Measurements from ENCODE around the gene PRG2. TPM values are rescaled to one million over a fixed set of nuclear protein-coding genes. Genes with fewer than 3 reads are reported as not detected.

The PRG2 gene, protein sequence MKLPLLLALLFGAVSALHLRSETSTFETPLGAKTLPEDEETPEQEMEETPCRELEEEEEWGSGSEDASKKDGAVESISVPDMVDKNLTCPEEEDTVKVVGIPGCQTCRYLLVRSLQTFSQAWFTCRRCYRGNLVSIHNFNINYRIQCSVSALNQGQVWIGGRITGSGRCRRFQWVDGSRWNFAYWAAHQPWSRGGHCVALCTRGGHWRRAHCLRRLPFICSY
- under 1 TPM in 1 of 4 donors, not detected in 3; 0.23 TPM for total RNA-seq
- 0.16 TPM for polyA plus RNA-seq
- long read RNA-seq, donor 1, result 0 reads
- long read RNA-seq, donor 2, result 0 reads
- long read RNA-seq, donor 3, result 0 reads
- long read RNA-seq, donor 4, result 0 reads

DNA sequence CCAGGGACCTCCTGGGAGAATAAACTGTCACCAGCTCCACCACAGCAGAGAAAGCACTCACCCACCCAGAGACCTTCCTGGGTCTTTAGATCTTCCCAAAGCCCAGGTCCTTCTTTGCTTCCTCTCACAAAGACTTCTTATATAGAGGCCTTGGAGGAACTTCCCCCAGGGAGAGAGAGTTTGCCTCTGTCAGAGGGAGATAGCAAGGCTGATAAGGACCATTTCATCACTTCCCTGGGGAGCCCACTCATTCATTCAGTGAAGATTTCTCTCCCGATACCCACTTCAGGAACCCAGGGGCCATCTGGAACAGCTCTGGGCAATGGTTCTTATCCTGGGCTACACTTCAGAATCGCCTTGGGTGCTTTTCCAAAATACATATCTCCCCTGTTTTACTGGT, at the start of gene PRG2:
TSS of gene PRG2 (minus strand) at position 116 of the 400 bp plus-strand sequence. CDS start 706 bp downstream, outside the sequence.
- intact Hi-C loops (cut with DNase I), result no loop called here
- H3K27me3 ChIP-seq (ENCODE audit: control insufficient read depth, insufficient read depth), result no peaks in the 10 kb centered on the region
- WGBS, result 57% methylated on average over 2 of the region's 2 CpGs
- no peak within 1 kb of the TSS for H3K4me3 ChIP-seq (ENCODE audit: low read length)
- no peaks in the 10 kb centered on the region for H3K4me1 ChIP-seq (ENCODE audit: control insufficient read depth, insufficient read depth, low read length)
- no peak for ATAC-seq
- no peak for DNase-seq
- H3K27ac ChIP-seq (ENCODE audit: low read length), result no peak within 1 kb of the TSS
- H3K9me3 ChIP-seq (ENCODE audit: control insufficient read depth, low read length), result no peaks in the 10 kb centered on the region

DNA sequence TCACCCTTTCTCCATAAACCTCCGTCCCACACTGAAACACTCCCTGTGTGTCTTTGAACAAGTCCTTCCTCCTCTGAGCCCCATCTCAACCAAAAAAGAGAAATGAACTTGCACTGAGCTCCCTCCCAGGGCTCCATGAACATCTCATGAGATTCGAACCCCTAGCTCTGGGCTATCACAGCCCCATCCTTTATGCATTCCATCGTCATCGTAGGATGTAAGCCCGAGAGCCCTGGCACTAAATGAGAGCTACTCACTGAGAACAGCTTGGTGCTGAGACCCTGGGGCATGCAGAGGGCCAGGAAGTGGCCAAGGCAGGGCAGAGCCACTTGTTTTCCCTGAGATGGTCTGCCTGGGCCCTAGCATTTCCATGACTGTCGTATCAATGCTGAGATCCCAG, 49.3 kb upstream of the PRG2 start:
- 76% methylated on average over 6 of the region's 6 CpGs for WGBS
- DNase-seq (no peak), ATAC-seq (no peak)
- Histone ChIP-seq H3K27ac (ENCODE audit: low read length) (no peak overlapping the region), H3K27me3 (ENCODE audit: control insufficient read depth, insufficient read depth) (no peaks in the 10 kb centered on the region), H3K4me3 (ENCODE audit: low read length) (no peak overlapping the region), H3K4me1 (ENCODE audit: control insufficient read depth, insufficient read depth, low read length) (no peaks in the 10 kb centered on the region), H3K9me3 (ENCODE audit: control insufficient read depth, low read length) (no peaks in the 10 kb centered on the region)
- intact Hi-C loops (cut with DNase I), result no loop called here

DNA sequence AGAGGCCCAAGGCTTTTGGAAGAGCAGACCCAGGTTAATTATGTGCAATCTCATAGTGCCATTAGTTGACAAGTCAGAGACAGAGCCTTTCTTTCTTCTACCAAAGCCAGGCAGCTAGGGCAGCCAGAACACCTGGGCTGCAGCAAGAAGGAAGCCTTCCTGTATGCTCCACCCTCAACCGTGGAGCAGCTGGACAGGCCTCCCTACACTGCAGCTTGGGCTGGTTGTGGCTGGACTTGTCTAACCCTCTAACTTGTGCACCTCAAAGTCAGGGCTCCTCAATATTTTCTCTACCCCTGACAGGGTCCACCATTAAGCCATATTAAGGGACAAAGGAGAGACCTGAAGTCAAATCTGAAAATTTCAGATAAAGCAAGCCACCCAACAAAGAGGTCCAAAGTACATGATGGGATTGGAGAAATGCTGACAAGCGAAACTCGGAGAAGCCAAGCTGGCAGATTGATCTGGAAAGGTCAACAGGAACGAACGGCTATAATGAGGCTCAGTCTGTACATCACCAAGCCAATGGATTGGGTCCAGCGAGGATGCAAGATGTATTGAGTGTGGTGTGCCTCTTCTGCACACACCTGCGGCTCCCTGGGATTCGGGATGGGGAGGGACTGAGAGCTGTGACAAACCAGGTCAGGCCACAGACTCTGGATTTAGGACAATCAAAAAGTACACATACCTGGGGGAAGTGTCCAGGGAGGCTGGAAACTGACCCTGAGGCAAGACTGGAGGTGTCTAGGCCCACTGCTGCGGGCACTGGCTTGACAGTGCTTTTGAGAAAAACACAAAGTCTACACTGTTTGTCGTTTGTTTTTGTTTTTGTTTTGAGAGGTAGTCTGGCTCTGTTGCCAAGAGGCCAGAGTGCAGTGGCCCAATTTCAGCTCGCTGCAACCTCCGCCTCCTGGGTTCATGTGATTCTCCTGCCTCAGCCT, 48.2 kb upstream of the PRG2 start:
- 90% methylated on average over 12 of the region's 12 CpGs for WGBS
- H3K27me3 ChIP-seq (ENCODE audit: control insufficient read depth, insufficient read depth), result no peaks in the 10 kb centered on the region
- no peaks in the 10 kb centered on the region for H3K4me1 ChIP-seq (ENCODE audit: control insufficient read depth, insufficient read depth, low read length)
- no peak overlapping the region for H3K27ac ChIP-seq (ENCODE audit: low read length)
- ATAC-seq (no peak), DNase-seq (no peak)
- no peaks in the 10 kb centered on the region for H3K9me3 ChIP-seq (ENCODE audit: control insufficient read depth, low read length)
- no peak overlapping the region for H3K4me3 ChIP-seq (ENCODE audit: low read length)
- intact Hi-C loops (cut with DNase I), result no loop called here

DNA sequence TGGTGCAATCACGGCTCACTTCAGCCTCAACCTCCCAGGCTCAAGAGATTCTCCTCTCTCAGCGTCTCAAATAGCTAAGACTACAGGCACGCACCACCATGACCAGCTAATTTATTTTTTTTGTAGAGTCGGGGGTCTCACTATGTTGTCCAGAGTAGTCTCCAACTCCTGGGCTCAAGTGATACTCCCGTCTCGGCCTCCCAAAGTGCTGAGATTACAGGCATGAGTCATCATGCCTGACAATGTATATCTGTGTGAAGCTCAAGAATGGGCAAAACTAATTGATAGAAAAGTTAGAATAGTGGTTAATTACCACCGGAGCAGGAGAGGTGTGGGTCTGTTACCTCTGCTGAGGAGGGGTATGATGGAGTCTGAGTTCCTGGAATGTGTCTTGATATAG, 45.6 kb upstream of the PRG2 start:
- intact Hi-C loops (cut with DNase I), result no loop called here
- Histone ChIP-seq H3K4me3 (ENCODE audit: low read length) (no peak overlapping the region), H3K9me3 (ENCODE audit: control insufficient read depth, low read length) (no peaks in the 10 kb centered on the region), H3K4me1 (ENCODE audit: control insufficient read depth, insufficient read depth, low read length) (no peaks in the 10 kb centered on the region), H3K27ac (ENCODE audit: low read length) (no peak overlapping the region), H3K27me3 (ENCODE audit: control insufficient read depth, insufficient read depth) (no peaks in the 10 kb centered on the region)
- ATAC-seq (no peak), DNase-seq (no peak)
- 87% methylated on average over 7 of the region's 7 CpGs for WGBS

DNA sequence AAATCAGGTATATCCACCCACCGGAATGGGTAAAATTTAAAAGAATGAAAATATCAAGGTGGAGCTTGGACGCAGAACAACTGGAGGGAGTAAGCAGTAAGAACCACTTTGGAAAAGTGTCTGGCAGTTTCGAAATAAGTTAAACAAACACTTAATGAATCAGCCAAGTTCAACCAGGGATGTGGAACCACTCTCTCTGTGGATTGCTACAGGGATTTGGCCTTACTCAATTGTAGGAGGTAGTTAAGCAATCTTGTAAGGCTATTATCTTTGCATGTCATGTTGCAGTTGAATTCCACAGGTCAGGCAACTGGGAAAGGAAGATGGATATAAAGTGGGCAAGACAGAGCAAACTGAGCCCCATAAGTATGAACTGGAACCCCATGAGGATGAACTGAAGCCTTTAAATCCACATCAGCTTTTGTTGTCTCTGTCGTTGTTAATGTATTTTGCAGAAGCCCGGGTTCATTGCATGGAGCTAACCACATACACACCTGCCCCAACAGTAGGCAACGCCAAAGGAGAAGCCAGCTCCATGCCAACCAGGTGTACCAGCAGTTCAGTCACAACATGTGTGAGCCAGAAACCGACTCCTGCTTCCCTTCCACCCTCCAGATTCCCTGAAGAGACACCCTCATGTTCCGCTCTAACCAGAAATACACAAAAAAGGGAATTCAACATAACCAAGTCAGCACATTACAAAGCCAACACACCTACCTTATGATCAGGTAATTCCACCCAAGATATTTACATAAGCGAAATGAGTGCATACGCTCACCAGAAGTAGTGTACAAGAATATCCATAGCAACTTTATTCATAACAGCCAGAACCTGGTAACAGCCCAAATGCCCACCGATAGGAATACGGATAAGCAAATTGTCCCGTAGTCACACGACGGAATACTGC, 44.4 kb upstream of the PRG2 start:
- no peaks in the 10 kb centered on the region for H3K9me3 ChIP-seq (ENCODE audit: control insufficient read depth, low read length)
- H3K27ac ChIP-seq (ENCODE audit: low read length), result no peak overlapping the region
- no peaks in the 10 kb centered on the region for H3K4me1 ChIP-seq (ENCODE audit: control insufficient read depth, insufficient read depth, low read length)
- H3K27me3 ChIP-seq (ENCODE audit: control insufficient read depth, insufficient read depth), result no peaks in the 10 kb centered on the region
- peak; percentile 70 to 76 for ATAC-seq
- intact Hi-C loops (cut with DNase I), result no loop called here
- H3K4me3 ChIP-seq (ENCODE audit: low read length), result no peak overlapping the region
- WGBS, result 75% methylated on average over 15 of the region's 15 CpGs
- DNase-seq, result no peak

DNA sequence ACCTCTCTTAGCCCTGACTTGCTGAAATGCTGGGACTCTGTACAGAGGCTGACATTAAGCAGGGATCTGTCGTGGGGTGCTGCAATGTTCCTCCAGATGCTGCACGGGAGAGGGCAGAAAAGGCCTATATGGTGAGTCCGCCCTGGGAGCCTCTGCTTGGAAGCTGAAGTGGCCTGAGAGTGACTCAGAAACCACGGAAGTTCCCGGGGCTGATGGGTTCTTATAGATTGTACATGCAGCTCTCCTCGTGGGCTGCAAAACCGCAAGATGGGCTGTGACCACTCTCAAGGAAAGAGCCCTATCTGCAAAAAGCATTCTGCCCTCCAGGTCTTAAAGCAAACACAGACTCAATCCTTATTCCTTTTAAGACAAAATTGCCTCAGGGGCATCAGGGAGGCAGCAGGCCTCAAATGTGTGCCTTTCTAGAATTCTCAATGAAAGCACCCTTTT, 42.3 kb upstream of the PRG2 start:
- WGBS, result 71% methylated on average over 7 of the region's 7 CpGs
- DNase-seq, result no peak
- no peak for ATAC-seq
- peaks cover 6% of the 10 kb centered on the region for H3K4me1 ChIP-seq (ENCODE audit: control insufficient read depth, insufficient read depth, low read length)
- no peak overlapping the region for H3K27ac ChIP-seq (ENCODE audit: low read length)
- no peak overlapping the region for H3K4me3 ChIP-seq (ENCODE audit: low read length)
- no peaks in the 10 kb centered on the region for H3K27me3 ChIP-seq (ENCODE audit: control insufficient read depth, insufficient read depth)
- no peaks in the 10 kb centered on the region for H3K9me3 ChIP-seq (ENCODE audit: control insufficient read depth, low read length)
- intact Hi-C loops (cut with DNase I), result no loop called here

DNA sequence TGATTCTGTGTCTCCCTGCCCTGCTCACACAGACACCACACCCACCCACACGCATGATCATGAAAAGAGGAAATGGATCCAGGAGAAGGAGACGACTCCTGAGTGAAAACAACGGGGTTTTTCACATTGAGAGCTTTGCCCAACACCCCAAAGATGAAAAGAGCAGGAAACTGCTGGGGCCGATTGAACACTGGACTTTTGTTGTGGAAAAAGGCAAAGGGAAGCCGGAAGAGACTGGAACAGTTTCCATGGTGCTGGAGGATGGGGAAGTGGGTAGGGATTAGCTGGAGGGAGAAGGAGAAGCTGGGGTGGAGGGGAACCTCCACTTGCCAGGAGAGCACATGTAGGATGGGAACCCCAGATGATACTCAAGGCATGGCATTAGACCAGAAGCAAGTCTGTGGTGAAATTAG, 41.7 kb upstream of the PRG2 start:
- Histone ChIP-seq H3K9me3 (ENCODE audit: control insufficient read depth, low read length) (no peaks in the 10 kb centered on the region), H3K27me3 (ENCODE audit: control insufficient read depth, insufficient read depth) (no peaks in the 10 kb centered on the region), H3K4me1 (ENCODE audit: control insufficient read depth, insufficient read depth, low read length) (peaks cover 8% of the 10 kb centered on the region), H3K4me3 (ENCODE audit: low read length) (no peak overlapping the region), H3K27ac (ENCODE audit: low read length) (no peak overlapping the region)
- intact Hi-C loops (cut with DNase I), result no loop called here
- ATAC-seq, result peak in 1 of 2 donors; percentile 3
- WGBS, result 55% methylated on average over 5 of the region's 5 CpGs
- DNase-seq, result no peak

DNA sequence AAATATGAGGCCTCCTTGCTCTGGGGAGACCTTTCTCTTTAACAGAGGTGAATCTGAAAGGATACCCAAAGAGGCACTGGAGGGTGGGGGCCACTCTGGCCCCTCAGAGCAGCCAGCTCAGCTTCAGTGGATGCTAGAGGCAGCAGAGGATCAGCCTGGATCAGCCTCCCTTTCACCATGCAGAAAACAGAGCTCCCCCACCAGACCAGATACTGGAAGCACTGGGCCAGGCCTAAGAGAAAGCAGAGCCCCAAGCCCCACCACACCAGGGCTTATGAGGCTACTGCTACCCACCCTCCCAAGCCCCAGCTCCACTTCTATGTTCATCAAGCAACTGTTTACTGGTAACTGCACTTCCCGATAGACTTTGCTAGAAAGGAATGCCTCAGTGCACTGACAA, 40.5 kb upstream of the PRG2 start:
- no peak overlapping the region for H3K27ac ChIP-seq (ENCODE audit: low read length)
- ATAC-seq (no peak), DNase-seq (no peak)
- H3K4me3 ChIP-seq (ENCODE audit: low read length), result no peak overlapping the region
- H3K4me1 ChIP-seq (ENCODE audit: control insufficient read depth, insufficient read depth, low read length), result peaks cover 15% of the 10 kb centered on the region
- no peaks in the 10 kb centered on the region for H3K9me3 ChIP-seq (ENCODE audit: control insufficient read depth, low read length)
- WGBS, result 95% methylated on average over 1 of the region's 1 CpG
- intact Hi-C loops (cut with DNase I), result no loop called here
- no peaks in the 10 kb centered on the region for H3K27me3 ChIP-seq (ENCODE audit: control insufficient read depth, insufficient read depth)

DNA sequence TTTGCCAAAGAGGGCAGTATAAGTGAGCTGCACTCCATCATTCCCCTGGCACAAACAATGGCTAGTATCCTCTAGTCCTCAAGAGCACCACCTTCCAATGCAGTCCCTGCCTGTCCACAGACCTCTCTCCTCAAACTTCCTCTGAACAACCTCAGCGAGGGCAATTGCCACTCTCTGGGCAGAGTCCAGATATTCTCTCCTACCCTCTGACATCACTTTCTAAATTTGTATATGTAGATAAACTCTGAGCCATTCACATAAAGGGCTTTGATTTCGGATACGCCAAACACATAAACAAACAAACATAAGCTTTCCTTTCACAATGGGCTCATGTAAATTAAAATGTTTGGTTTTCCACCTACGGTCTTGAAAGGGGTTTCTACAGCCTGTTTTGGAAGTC, 39.5 kb upstream of the PRG2 start:
- Histone ChIP-seq H3K27ac (ENCODE audit: low read length) (no peak overlapping the region), H3K27me3 (ENCODE audit: control insufficient read depth, insufficient read depth) (no peaks in the 10 kb centered on the region), H3K4me1 (ENCODE audit: control insufficient read depth, insufficient read depth, low read length) (peaks cover 25% of the 10 kb centered on the region), H3K9me3 (ENCODE audit: control insufficient read depth, low read length) (no peaks in the 10 kb centered on the region), H3K4me3 (ENCODE audit: low read length) (no peak overlapping the region)
- 62% methylated on average over 4 of the region's 4 CpGs for WGBS
- intact Hi-C loops (cut with DNase I), result no loop called here
- ATAC-seq (no peak), DNase-seq (no peak)

DNA sequence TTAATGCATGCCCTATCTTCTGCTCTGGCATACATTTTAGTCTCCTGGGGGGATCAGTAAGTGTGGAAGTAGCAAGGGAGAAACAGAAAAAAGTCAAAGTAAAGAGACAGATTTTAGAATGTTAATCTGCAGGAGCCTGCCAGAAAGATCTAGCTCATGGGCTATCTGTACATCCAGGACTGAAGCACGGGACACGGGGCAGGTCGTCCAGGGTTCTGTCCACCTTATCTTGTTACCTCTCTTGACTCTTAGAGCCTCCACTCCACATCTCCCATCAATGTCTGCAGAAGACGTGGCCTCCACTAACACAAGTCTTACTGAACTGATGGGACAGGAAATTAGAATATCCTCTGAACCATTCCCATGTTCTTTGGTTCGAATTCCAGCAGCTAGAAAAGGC, 38.2 kb upstream of the PRG2 start:
- ATAC-seq, result no peak
- no peak overlapping the region for H3K4me3 ChIP-seq (ENCODE audit: low read length)
- intact Hi-C loops (cut with DNase I), result no loop called here
- H3K4me1 ChIP-seq (ENCODE audit: control insufficient read depth, insufficient read depth, low read length), result peaks cover 35% of the 10 kb centered on the region
- no peak overlapping the region for H3K27ac ChIP-seq (ENCODE audit: low read length)
- no peak for DNase-seq
- no peaks in the 10 kb centered on the region for H3K9me3 ChIP-seq (ENCODE audit: control insufficient read depth, low read length)
- 58% methylated on average over 5 of the region's 5 CpGs for WGBS
- H3K27me3 ChIP-seq (ENCODE audit: control insufficient read depth, insufficient read depth), result no peaks in the 10 kb centered on the region

Measured in right cardiac atrium (tissue), 5 donors.